DND-41 (cell line): Measurements from ENCODE around the gene PTPRK.

Experiments
- CTCF ChIP-seq: IDR thresholded peaks from 2 replicates; pipeline ENCODE4 v1.5.1; 2012; ENCODE audit warnings: borderline replicate concordance, low read length, moderate library complexity, mild to moderate bottlenecking; ENCODE audit not compliant: poor library complexity, severe bottlenecking; ENCODE audit errors: extremely low read depth
- EZH2 ChIP-seq: IDR thresholded peaks from 3 replicates; pipeline ENCODE4 v1.6.1; 2012; ENCODE audit warnings: borderline replicate concordance, low read depth, mild to moderate bottlenecking, moderate library complexity, low read length, inconsistent platforms; ENCODE audit not compliant: severe bottlenecking

DNA sequence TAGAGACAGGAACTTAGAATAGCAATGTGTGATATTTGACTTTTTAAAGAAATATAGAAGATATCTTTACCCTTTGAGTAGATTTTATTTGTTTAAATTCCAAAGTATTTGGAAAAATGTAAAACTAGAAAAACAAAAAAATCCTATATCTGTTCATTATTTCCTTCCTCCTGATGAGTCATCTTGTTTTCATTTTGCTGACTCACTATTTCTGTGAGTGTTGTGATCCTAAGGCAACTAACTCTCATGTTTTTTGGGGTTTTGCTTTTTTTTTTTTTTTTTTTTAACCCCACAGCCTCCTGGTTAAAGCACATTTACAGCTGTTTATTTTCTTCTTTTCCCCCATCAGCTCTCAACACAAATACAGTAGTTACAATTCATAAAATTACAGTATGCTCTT is 581.7 kb downstream of the PTPRK start:
- TF ChIP-seq CTCF (no peak), EZH2 (no peak)
